ENCODE results near the gene HNRNPLL.

HNRNPLL gene

DNA sequence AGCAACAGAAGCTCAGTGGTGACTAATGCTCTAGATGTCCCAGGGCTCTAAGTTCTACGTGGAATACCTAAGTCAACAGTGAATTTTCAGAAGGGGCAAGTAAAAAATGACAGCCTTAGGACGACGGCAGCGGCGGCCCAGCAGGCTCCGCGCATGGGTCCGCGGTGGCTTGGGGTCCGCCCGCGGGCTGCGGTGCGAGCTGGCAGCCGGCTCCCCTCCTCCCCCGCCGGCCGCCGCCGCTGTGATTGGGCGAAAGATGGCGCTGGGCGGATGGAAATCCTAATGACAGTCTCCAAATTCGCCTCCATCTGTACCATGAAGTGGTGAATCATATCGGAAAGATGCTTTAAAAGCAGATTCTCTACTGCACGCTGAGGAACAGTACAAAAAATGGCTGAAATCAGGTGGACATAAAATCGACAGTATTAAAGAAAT, 74.7 kb downstream of the HNRNPLL start:
- DNase-seq (ENCODE audit: low read depth), result peak; percentile 85

- peak; percentile 27 for DNase-seq (ENCODE audit: low read depth)
These were observed 75.3 kb downstream of the HNRNPLL start for GRCh38 chr2:38527338-38528007.

DNA sequence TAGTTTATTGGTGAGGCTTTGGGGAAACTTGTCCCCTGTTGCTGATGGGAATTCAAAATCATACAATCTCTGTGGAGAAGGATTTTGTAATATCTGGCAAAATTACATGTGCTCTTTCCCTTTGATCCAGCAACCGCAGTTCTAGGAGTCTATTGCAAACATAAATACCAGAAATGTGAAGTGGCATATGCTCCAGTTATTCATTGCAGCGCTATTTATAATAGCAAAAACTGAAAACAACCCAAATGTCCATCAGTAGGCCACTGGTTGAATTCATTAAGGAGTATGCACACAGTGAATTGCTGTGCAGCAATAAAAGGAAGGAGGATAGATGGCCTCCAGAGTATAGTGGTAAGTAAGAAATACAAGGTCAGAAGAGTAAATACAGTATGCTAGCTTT, 76.5 kb downstream of the HNRNPLL start:
- DNase-seq (ENCODE audit: low read depth), result peak; percentile 20

- DNase-seq (ENCODE audit: low read depth), result no peak
These were observed 78.1 kb downstream of the HNRNPLL start for GRCh38 chr2:38524580-38524979.

- DNase-seq (ENCODE audit: low read depth), result no peak
These were observed 78.8 kb downstream of the HNRNPLL start for GRCh38 chr2:38523728-38524437.

DNA sequence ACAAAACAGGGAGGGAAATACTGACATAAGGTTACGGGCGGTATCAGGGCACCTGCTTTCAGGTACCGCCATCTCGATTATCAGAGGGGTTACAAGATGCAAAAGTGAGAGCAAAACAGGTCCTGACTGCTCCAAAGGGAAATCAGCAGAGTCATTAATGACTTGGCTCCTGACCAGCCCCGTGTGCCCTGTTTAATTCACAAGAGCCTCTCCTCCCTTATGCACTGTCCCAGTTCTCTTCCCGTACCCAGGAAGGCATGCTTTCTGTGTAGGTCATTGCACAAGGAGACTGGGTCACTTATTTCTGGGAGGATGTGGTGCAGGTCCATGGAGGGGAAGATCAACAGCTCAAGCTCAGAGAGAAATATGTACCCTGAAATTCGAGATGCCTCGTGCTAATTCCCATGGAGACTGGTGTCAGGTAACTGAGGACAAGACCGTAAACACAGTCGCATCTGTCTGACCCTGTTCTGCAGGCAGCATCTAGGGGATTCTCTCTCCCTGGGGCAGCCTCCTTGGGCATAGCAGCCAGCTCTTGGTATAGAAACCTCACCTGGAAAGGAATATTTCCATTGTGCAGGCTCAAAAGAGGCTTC, 79.9 kb downstream of the HNRNPLL start:
- DNase-seq (ENCODE audit: low read depth), result no peak

- no peak for DNase-seq (ENCODE audit: low read depth)
These were observed 80.9 kb downstream of the HNRNPLL start for GRCh38 chr2:38521835-38522234.

- DNase-seq (ENCODE audit: low read depth), result no peak
These were observed 85.4 kb downstream of the HNRNPLL start for GRCh38 chr2:38517284-38517683.

DNA sequence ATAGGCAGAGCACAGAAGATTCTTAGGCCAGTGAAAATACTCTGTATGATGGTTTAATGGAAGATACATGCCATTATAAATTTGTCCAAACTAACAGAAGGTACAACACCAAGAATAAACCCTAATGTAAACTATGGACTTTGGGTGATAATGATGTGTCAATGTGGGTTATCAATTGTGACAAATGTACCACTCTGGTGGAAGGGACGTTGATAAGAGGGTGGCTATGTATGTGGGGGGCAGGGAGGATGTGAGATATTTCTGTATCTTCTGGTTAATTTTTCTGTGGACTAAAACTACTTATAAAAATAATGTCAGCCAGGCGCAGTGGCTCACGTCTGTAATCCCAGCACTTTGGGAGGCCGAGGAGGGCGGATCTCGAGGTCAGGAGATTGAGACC, 86.2 kb downstream of the HNRNPLL start:
- no peak for DNase-seq (ENCODE audit: low read depth)

GRCh38 chr2:38516122-38516521, 86.6 kb downstream of the HNRNPLL start:
- DNase-seq (ENCODE audit: low read depth), result no peak

DNA sequence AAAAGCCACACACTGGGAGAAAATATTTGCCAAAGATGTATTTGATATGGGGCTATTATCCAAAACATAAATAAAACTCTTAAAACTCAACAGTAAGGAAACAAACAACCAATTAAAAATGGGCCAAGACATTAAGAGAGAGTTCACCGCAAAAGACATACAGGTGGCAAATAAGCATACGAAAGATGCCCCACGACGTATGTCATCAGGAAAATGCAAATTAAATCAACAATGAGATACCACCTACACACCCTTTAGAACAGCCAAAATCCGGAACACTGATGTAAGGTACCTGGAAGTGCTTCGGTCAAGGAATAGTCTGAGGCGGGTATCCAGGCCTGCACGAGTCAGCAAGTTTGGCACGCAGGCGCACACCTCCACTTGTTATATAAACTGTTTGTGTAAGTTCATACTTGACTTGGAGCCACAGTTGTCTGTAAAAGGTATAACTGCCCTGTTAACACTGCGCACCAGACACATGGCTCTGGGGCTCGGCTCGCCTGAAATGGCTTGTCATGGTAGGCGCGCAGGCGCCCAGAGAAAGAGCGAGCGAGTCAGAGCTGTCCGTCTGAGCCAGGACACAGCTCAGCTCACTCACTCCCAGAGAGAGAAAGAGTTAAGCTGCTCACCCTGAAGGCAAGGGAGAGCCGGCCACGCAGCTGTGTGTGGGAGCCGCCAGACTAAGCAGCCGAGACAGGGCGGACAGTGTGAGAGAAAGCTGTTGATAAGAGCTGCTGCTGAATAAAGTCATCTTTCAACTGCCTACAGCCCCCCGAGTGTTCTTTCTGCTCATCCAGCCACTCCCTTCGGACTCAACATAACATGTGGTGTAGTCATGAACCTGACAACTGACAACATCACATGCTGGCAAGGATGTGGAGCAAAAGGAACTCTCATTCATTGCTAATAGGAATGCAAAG, 87.3 kb downstream of the HNRNPLL start:
- peak; percentile 21 for DNase-seq (ENCODE audit: low read depth)

GRCh38 chr2:38514603-38515154, 88.0 kb downstream of the HNRNPLL start:
- no peak for DNase-seq (ENCODE audit: low read depth)

DNA sequence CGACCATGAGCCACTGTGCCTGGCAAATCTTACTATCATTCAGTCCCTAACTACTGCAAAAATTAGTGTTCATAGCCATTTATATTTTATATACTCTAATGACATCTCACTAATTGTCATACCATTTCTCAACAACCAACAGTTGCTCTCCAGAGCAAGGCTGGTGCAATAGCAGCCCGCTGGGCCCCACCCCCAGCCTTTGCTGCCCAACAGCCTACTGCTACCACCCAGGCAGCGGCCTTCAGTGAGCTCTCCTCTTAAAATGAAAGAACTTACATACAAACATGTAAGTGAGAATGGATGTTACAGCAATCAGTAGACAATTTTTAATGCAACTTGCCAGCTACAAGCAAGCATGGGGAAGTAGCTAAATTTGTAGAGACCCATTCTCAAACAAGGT, 90.5 kb downstream of the HNRNPLL start:
- no peak for DNase-seq (ENCODE audit: low read depth)
